HCT116 (cell line): ENCODE data around the gene AOPEP. TPM values are rescaled to one million over a fixed set of nuclear protein-coding genes. Genes with fewer than 3 reads are reported as not detected.

Experiments used
- ATAC-seq: fragments of 200-7000 bp; cut with Tn5 transposase; 2 replicates; pipeline ENCODE4 v1.9.1; 2020; ENCODE audit warnings: mild to moderate bottlenecking, moderate library complexity
- BruUV-seq: library from RNA; stranded (reverse); fragments of 400-500 nt; replicated peaks from 2 replicates; lab custom pipeline; 2021; lab: Mats Ljungman, UMichigan
- CTCF ChIA-PET: fragments of 300-600 bp; sonication (Branson Sonifier 250); formaldehyde crosslinking; loops from one replicate; lab custom pipeline; 2021; ENCODE audit warnings: antibody characterized with exemption; lab: Charles Lee
- POLR2A ChIA-PET: fragments of 300-600, 350-600 bp; sonication (Branson Sonifier 250); formaldehyde crosslinking; loops from one replicate; lab custom pipeline; 2021; ENCODE audit warnings: antibody characterized with exemption; lab: Charles Lee
- RAD21 ChIA-PET, 2 experiments: fragments of 300-600 bp; sonication (Branson Sonifier 250); formaldehyde crosslinking; loops; one replicate each; lab custom pipeline; 2023; ENCODE audit warnings: low total read pairs in 2 of 2; ENCODE audit not compliant: uncharacterized antibody in 2 of 2, unreplicated experiment in 2 of 2, low non-redundant PET in 1 of 2; lab: Charles Lee
- DNase-seq: peaks from one replicate; pipeline ENCODE4 v3.0.0-alpha.2; 2010; ENCODE audit warnings: low read depth, low spot score
- H2AFZ ChIP-seq: fragments of 200-600 bp; shearing (Covaris generic), sonication (generic); 2 replicates; pipeline ENCODE4 v1.6.1; 2017; ENCODE audit warnings: low read depth, mixed run types, mixed read lengths, antibody characterized with exemption, low read length; ENCODE audit not compliant: poor library complexity, severe bottlenecking
- H3K27ac ChIP-seq: 2 replicates; pipeline ENCODE4 v1.5.1; 2012; ENCODE audit warnings: low read depth, low read length
- H3K27me3 ChIP-seq: fragments of 200-600 bp; sonication (generic); 2 replicates; pipeline ENCODE4 v1.6.1; 2016; ENCODE audit warnings: mixed run types, low read length, mixed read lengths; ENCODE audit not compliant: insufficient read depth
- H3K36me3 ChIP-seq, 2 experiments: fragments of 200-500 bp in 1 of 2; fragments of 200-600 bp in 1 of 2; sonication (Bioruptor generic) in 1 of 2; sonication (generic) in 1 of 2; 2 replicates each; pipeline versions ENCODE4 v1.5.1 to v1.6.1; 2014 to 2016; ENCODE audit warnings: low read length in 2 of 2, inconsistent platforms in 1 of 2, mixed read lengths in 1 of 2, mixed run types in 1 of 2; ENCODE audit not compliant: insufficient read depth in 2 of 2, control insufficient read depth in 1 of 2
- H3K4me1 ChIP-seq, 2 experiments: fragments of 200-600 bp in 1 of 2; sonication (generic) in 1 of 2; 2 replicates each; pipeline versions ENCODE4 v1.5.1 to v1.6.1; 2012 to 2017; ENCODE audit warnings: low read length in 2 of 2, inconsistent platforms in 1 of 2, mild to moderate bottlenecking in 1 of 2, mixed read lengths in 1 of 2, mixed run types in 1 of 2, moderate library complexity in 1 of 2; ENCODE audit not compliant: insufficient read depth in 2 of 2, control insufficient read depth in 1 of 2
- H3K4me2 ChIP-seq: fragments of 200-600 bp; sonication (generic); 2 replicates; pipeline ENCODE4 v1.6.1; 2017; ENCODE audit warnings: mixed run types, low read length, mixed read lengths
- H3K4me3 ChIP-seq, 2 experiments: fragments of 200-600 bp in 1 of 2; sonication (generic) in 1 of 2; replicated peaks in 1 of 2; 2 replicates each; pipeline ENCODE4 v1.5.1; 2011 to 2016; ENCODE audit warnings: low read length in 2 of 2, control low read depth in 1 of 2, low read depth in 1 of 2, mild to moderate bottlenecking in 1 of 2, mixed read lengths in 1 of 2, mixed run types in 1 of 2
- H3K79me2 ChIP-seq: fragments of 200-600 bp; sonication (generic); 2 replicates; pipeline ENCODE4 v1.6.1; 2017; ENCODE audit warnings: mild to moderate bottlenecking, mixed run types, low read length, moderate library complexity, mixed read lengths; ENCODE audit not compliant: insufficient read depth
- H3K9ac ChIP-seq: fragments of 200-600 bp; sonication (generic); 2 replicates; pipeline ENCODE4 v1.6.1; 2016; ENCODE audit warnings: low read length, mixed read lengths
- H3K9me2 ChIP-seq: fragments of 200-600 bp; sonication (generic), shearing (Covaris generic); 2 replicates; pipeline ENCODE4 v1.6.1; 2017; ENCODE audit warnings: mixed run types, mild to moderate bottlenecking, moderate library complexity; ENCODE audit not compliant: insufficient read depth
- H3K9me3 ChIP-seq, 2 experiments: fragments of 200-500 bp in 1 of 2; fragments of 200-600 bp in 1 of 2; sonication (Bioruptor generic) in 1 of 2; sonication (generic) in 1 of 2; 2 replicates each; pipeline ENCODE4 v1.6.1; 2014 to 2017; ENCODE audit warnings: low read length in 2 of 2, mixed read lengths in 2 of 2, inconsistent platforms in 1 of 2, low read depth in 1 of 2, mild to moderate bottlenecking in 1 of 2, mixed run types in 1 of 2, moderate library complexity in 1 of 2; ENCODE audit not compliant: control insufficient read depth in 1 of 2, insufficient read depth in 1 of 2
- H4K20me1 ChIP-seq: fragments of 200-600 bp; sonication (generic), shearing (Covaris generic); 2 replicates; pipeline ENCODE4 v1.6.1; 2017; ENCODE audit warnings: mixed run types, mild to moderate bottlenecking, moderate library complexity; ENCODE audit not compliant: insufficient read depth
- CEBPB ChIP-seq: IDR thresholded peaks from 2 replicates; pipeline ENCODE4 v1.6.1; 2012; ENCODE audit warnings: low read depth
- EZH2phosphoT487 ChIP-seq: fragments of 200-600 bp; IDR thresholded peaks from 2 replicates; pipeline ENCODE4 v1.6.1; 2018; ENCODE audit warnings: antibody characterized with exemption, borderline replicate concordance
- FOSL1 ChIP-seq: IDR thresholded peaks from 2 replicates; pipeline ENCODE4 v1.6.1; 2012; ENCODE audit warnings: low read depth
- MAX ChIP-seq: IDR thresholded peaks from 2 replicates; pipeline ENCODE4 v1.6.1; 2012
- RAD21 ChIP-seq: IDR thresholded peaks from 2 replicates; pipeline ENCODE4 v1.6.1; 2012; ENCODE audit warnings: low read depth, mild to moderate bottlenecking
- SP1 ChIP-seq: IDR thresholded peaks from 2 replicates; pipeline ENCODE4 v1.6.1; 2012; ENCODE audit warnings: low read depth
- SRF ChIP-seq: IDR thresholded peaks from 2 replicates; pipeline ENCODE4 v1.6.1; 2012; ENCODE audit warnings: low read depth
- TCF7L2 ChIP-seq: IDR thresholded peaks from 2 replicates; pipeline ENCODE4 v1.7.0; 2011; ENCODE audit warnings: borderline replicate concordance, inconsistent platforms; ENCODE audit not compliant: insufficient read depth, insufficient read length; ENCODE audit errors: extremely low read depth
- ZFX ChIP-seq: fragments of 450-650 bp; IDR thresholded peaks from 2 replicates; pipeline ENCODE4 v1.6.1; 2017
- intact Hi-C: fragments of 100-400 bp; cut with micrococcal nuclease; formaldehyde crosslinking; loops from 2 replicates; pipeline ENCODE4 v1.10.0; 2022
- total RNA-seq: library from RNA; stranded (reverse); gene quantifications from one replicate; pipeline ENCODE4 v1.2.1, GENCODE V29; 2021; ENCODE audit not compliant: unreplicated experiment

The AOPEP gene
- total RNA-seq, 1 experiment from 2014 or later, result 15.1 TPM

- POLR2A ChIA-PET, result no interaction called here
- CTCF ChIA-PET, result interaction anchor here (0.9 kb wide), 1 partner anchor 15 kb away, joined by 3 read pairs; no protein-coding TSS in a partner anchor
- Histone ChIP-seq H3K9me3 (no peaks in the 10 kb centered on the region), H3K27ac (no peak overlapping the region), H2AFZ (no peak overlapping the region), H3K4me3 (no peak overlapping the region), H3K79me2 (no peaks in the 10 kb centered on the region), H3K27me3 (no peaks in the 10 kb centered on the region), H3K4me2 (no peak overlapping the region), H4K20me1 (no peaks in the 10 kb centered on the region), H3K36me3 (no peaks in the 10 kb centered on the region), H3K4me1 (peaks cover 7 to 14% of the 10 kb centered on the region in 2 experiments), H3K9me2 (no peaks in the 10 kb centered on the region), H3K9ac (no peak overlapping the region)
- RAD21 ChIA-PET, result no interaction called here
- DNase-seq, result no peak
- TF ChIP-seq FOSL1 (no peak), SP1 (no peak), ZFX (no peak), MAX (no peak), TCF7L2 (no peak), CEBPB (no peak), RAD21 (no peak), SRF (no peak), EZH2phosphoT487 (no peak)
- no TSS peak for BruUV-seq
- no peak for ATAC-seq
- intact Hi-C loops, result no loop called here
Measured at GRCh38 chr9:94934816-94935328, 208.4 kb downstream of the AOPEP start.

GRCh38 chr9:94935396-94935795, 208.9 kb downstream of the AOPEP start:
- no peaks in the 10 kb centered on the region for H4K20me1 ChIP-seq
- POLR2A ChIA-PET, result no interaction called here

More at GRCh38 chr9:94935396-94935795, 208.9 kb downstream of the AOPEP start:
- intact Hi-C loops, result no loop called here
- H3K4me3 ChIP-seq, result no peak overlapping the region
- H2AFZ ChIP-seq, result no peak overlapping the region
- ChIA-PET RAD21 (no interaction called here), CTCF (interaction anchor here (0.9 kb wide), 1 partner anchor 192 kb away, joined by 3 read pairs; no protein-coding TSS in a partner anchor)
- H3K27me3 ChIP-seq, result no peaks in the 10 kb centered on the region
- no peaks in the 10 kb centered on the region for H3K79me2 ChIP-seq
- TF ChIP-seq SRF, result no peak
- H3K9me2 ChIP-seq, result no peaks in the 10 kb centered on the region
- ATAC-seq (no peak), DNase-seq (no peak)
- no peaks in the 10 kb centered on the region for H3K36me3 ChIP-seq
- H3K27ac ChIP-seq, result no peak overlapping the region
- no peaks in the 10 kb centered on the region for H3K9me3 ChIP-seq
- no peak overlapping the region for H3K4me2 ChIP-seq
- no TSS peak for BruUV-seq
- no peak overlapping the region for H3K9ac ChIP-seq
- peaks cover 7 to 14% of the 10 kb centered on the region in 2 experiments for H3K4me1 ChIP-seq
